SH-SY5Y (cell line): ENCODE measurements around the gene AP1S3.

Experiments
- GATA2 ChIP-seq: IDR thresholded peaks from 2 replicates; pipeline ENCODE4 v1.6.1; 2011; ENCODE audit warnings: mild to moderate bottlenecking, low read depth, low read length
- GATA3 ChIP-seq: IDR thresholded peaks from 2 replicates; pipeline ENCODE4 v1.6.1; 2011; ENCODE audit warnings: low read depth, mild to moderate bottlenecking, low read length, moderate library complexity

DNA sequence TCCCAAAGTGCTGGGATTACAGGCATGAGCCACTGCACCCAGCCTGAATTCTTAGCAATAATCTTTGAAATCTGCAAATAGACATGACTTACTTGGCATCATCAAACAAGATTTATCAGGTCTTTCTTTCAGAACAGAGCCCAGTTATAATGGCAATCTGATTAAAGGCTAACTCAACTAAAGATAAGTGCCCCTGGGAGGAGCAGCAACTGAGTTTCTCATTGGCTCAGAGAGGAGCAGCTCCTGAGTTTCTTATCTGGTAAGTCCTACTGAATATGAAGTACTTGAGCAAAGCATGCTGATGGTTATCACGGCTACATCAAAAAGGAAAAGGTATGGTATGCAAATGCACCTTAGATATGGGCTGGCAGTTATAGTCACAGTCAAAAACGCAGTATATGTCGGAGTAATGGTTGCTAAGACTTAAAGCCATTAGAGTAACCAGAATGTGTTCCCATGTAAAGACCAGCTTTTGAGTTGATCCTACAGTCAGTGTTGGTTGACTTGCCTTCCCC is 15.0 kb upstream of the AP1S3 start:
- TF ChIP-seq GATA3 (no peak), GATA2 (no peak)
